IPS DF 6.9 (cell line): ENCODE results near the gene ZBED6.

ENCODE experiments used
- DNase-seq: peaks from one replicate; pipeline ENCODE4 v3.0.0-alpha.2; 2013; ENCODE audit warnings: low read depth, low spot score
- H3K27ac ChIP-seq: one replicate; pipeline ENCODE4 v1.5.1; 2013; ENCODE audit warnings: low read length, control low read depth
- H3K27me3 ChIP-seq: 2 replicates; pipeline ENCODE4 v1.6.1; 2013; ENCODE audit warnings: mild to moderate bottlenecking, low read length; ENCODE audit not compliant: control insufficient read depth, insufficient read depth
- H3K36me3 ChIP-seq: 2 replicates; pipeline ENCODE4 v1.6.1; 2013; ENCODE audit warnings: low read length; ENCODE audit not compliant: control insufficient read depth, insufficient read depth
- H3K4me1 ChIP-seq: 2 replicates; pipeline ENCODE4 v1.6.1; 2013; ENCODE audit warnings: low read length; ENCODE audit not compliant: control insufficient read depth, insufficient read depth
- H3K4me3 ChIP-seq: 2 replicates; pipeline ENCODE4 v1.5.1; 2013; ENCODE audit warnings: mild to moderate bottlenecking, low read length
- H3K9me3 ChIP-seq: 2 replicates; pipeline ENCODE4 v1.6.1; 2013; ENCODE audit warnings: low read length, inconsistent platforms; ENCODE audit not compliant: control insufficient read depth, insufficient read depth
- WGBS: extraction: QIAGEN DNeasy Blood & Tissue Kit; methylation state at CpG from one replicate; pipeline ENCODE4 v1.1.7; 2013; ENCODE audit warnings: mixed read lengths, missing lambda C conversion rate; ENCODE audit not compliant: insufficient read length, insufficient coverage; 5-methylcytosine and 5-hydroxymethylcytosine counted together

Gene ZBED6

DNA sequence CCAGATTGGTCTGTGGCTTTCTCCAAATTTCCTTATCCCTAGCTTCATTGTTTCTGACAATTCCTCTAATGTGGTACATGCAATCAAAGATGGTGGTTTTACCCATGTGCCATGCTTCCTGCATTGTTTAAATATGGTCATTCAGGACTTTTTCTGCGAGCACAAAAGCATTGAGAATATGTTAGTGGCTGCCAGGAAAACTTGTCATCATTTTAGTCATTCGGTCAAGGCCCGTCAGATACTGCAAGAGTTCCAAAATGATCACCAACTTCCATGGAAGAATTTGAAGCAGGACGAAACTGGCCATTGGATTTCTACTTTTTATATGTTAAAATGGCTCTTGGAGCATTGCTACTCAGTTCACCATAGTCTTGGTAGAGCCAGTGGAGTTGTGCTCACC lies 3.7 kb downstream of the ZBED6 start:
- no peak for DNase-seq
- Histone ChIP-seq H3K27me3 (no peaks in the 10 kb centered on the region), H3K27ac (no peak overlapping the region), H3K4me1 (peaks cover 2% of the 10 kb centered on the region; the same call in 1 of the 2 replicates), H3K4me3 (no peak overlapping the region), H3K36me3 (peaks cover 10% of the 10 kb centered on the region; the same call in 1 of the 2 replicates), H3K9me3 (no peaks in the 10 kb centered on the region; the same call in 1 of the 2 replicates)
- no CpG with 5 or more reads among the region's 4 CpGs for WGBS

DNA sequence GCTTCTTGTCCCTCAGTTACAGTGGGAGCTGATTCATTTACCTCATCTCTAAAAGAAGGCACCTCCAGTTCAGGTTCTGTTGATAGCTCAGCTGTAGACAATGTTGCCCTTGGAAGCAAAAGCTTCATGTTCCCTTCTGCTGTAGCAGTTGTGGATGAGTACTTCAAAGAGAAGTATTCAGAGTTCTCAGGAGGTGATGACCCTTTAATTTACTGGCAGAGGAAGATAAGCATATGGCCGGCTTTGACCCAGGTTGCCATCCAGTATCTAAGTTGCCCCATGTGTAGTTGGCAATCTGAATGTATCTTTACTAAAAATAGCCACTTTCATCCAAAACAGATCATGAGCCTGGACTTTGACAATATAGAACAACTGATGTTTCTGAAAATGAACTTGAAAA lies 4.5 kb downstream of the ZBED6 start:
- peaks cover 10% of the 10 kb centered on the region; the same call in 1 of the 2 replicates for H3K36me3 ChIP-seq
- no CpG with 5 or more reads among the region's 1 CpG for WGBS
- H3K4me1 ChIP-seq, result peaks cover 2% of the 10 kb centered on the region; the same call in 1 of the 2 replicates
- DNase-seq, result no peak
- H3K27me3 ChIP-seq, result no peaks in the 10 kb centered on the region
- no peaks in the 10 kb centered on the region; the same call in 1 of the 2 replicates for H3K9me3 ChIP-seq
- H3K4me3 ChIP-seq, result no peak overlapping the region
- H3K27ac ChIP-seq, result no peak overlapping the region

- no peak for DNase-seq
- peaks cover 9% of the 10 kb centered on the region; the same call in 1 of the 2 replicates for H3K36me3 ChIP-seq
- no CpG with 5 or more reads among the region's 7 CpGs for WGBS
- no peaks in the 10 kb centered on the region; the same call in 1 of the 2 replicates for H3K4me1 ChIP-seq
- no peaks in the 10 kb centered on the region for H3K27me3 ChIP-seq
- H3K9me3 ChIP-seq, result no peaks in the 10 kb centered on the region
- no peak overlapping the region for H3K27ac ChIP-seq
- H3K4me3 ChIP-seq, result no peak overlapping the region
Measured at GRCh38 chr1:203805689-203806088, 10.3 kb downstream of the ZBED6 start.

DNA sequence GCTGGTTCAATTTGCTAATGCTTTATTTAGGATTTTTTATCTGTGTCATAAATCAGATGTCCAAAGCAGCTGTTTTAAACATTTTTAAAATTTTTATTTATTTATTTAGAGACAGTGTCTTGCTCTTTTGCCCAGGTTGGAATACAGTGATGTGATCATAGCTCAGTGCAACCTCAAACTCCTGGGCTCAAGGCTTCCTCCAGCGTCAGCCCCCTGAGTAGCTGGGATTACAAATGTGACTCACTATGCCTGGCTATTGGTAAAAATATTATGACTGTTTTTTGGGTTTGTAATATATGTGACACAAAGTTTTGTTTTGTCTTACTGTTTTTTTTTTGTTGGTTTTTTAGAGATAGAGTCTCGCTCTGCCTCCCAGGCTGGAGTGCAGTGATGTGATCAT lies 11.8 kb downstream of the ZBED6 start:
- Histone ChIP-seq H3K4me3 (no peak overlapping the region), H3K27me3 (no peaks in the 10 kb centered on the region), H3K36me3 (peaks cover 9% of the 10 kb centered on the region; the same call in 1 of the 2 replicates), H3K27ac (no peak overlapping the region), H3K4me1 (no peaks in the 10 kb centered on the region; the same call in 1 of the 2 replicates), H3K9me3 (no peaks in the 10 kb centered on the region)
- DNase-seq, result no peak
- no CpG with 5 or more reads among the region's 2 CpGs for WGBS

DNA sequence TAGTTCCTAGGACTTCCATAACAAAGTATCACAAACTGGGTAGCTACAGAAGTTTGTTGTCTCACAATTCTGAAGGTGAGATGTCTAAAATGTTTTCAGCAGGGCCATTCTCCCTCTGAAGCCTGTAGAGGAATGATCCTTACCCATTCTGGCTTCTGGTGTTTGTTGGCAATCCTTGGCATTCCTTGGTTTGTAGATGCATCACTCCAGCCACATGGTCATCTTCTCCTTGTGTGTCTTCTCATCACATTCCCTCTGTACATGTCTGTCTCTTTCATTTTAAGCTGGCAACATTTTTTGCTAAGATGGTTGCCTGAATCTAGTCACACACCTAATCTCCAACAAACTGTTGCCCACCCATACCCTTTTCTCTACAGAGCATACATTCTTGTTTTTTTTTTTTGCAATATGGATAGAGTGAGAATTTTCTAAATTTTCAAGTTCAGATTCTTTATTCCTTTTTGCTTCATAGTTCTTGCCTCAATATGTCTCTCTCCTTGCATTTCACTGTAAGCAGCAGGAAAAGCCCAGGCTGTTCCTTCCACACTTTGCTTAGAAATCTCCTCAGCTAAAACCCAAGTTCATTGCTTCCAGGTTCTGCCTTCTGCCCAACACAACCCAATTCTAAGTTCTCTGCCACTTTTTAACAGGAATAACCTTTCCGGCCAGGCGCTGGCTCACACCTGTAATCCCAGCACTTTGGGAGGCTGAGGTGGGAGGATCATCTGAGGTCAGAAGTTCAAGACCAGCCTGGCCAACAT lies 18.3 kb downstream of the ZBED6 start:
- Histone ChIP-seq H3K27me3 (no peaks in the 10 kb centered on the region), H3K4me1 (no peaks in the 10 kb centered on the region; the same call in 1 of the 2 replicates), H3K4me3 (no peak overlapping the region), H3K36me3 (peaks cover 6% of the 10 kb centered on the region; the same call in 1 of the 2 replicates), H3K27ac (no peak overlapping the region), H3K9me3 (no peaks in the 10 kb centered on the region)
- no CpG with 5 or more reads among the region's 2 CpGs for WGBS
- DNase-seq, result no peak

GRCh38 chr1:203818399-203818798 lies 23.0 kb downstream of the ZBED6 start:
- H3K4me3 ChIP-seq, result no peak overlapping the region
- no CpG with 5 or more reads among the region's 6 CpGs for WGBS
- no peaks in the 10 kb centered on the region for H3K9me3 ChIP-seq
- peaks cover 26% of the 10 kb centered on the region; the same call in 1 of the 2 replicates for H3K36me3 ChIP-seq
- no peaks in the 10 kb centered on the region for H3K27me3 ChIP-seq
- H3K4me1 ChIP-seq, result no peaks in the 10 kb centered on the region
- no peak for DNase-seq
- H3K27ac ChIP-seq, result no peak overlapping the region

- no peak for DNase-seq
- Histone ChIP-seq H3K27ac (no peak overlapping the region), H3K9me3 (no peaks in the 10 kb centered on the region), H3K4me3 (no peak overlapping the region), H3K27me3 (no peaks in the 10 kb centered on the region), H3K36me3 (peaks cover 22% of the 10 kb centered on the region; the same call in 1 of the 2 replicates), H3K4me1 (no peaks in the 10 kb centered on the region)
- WGBS, result no CpG with 5 or more reads among the region's 1 CpG
Measured at GRCh38 chr1:203823306-203823705, 27.9 kb downstream of the ZBED6 start.

DNA sequence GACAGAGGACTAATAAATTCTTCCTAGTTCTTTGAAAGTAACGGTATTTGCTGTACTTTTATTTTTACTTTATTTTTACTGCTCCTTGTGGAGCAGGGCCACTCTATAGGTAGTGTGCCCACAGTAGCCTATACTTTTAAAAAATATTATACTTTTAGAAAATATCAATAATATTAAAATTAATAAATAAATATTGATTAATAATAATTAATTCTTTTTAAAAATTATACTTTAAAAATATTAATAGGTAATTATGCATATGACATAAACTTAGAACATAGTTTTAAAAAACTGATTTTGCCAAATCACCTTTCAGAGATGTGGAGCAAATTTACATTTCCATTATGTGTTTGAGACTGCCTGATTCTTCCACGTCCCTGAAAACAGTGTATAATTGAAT lies 30.8 kb downstream of the ZBED6 start:
- no CpG with 5 or more reads among the region's 2 CpGs for WGBS
- no peaks in the 10 kb centered on the region for H3K9me3 ChIP-seq
- no peak overlapping the region for H3K27ac ChIP-seq
- H3K4me1 ChIP-seq, result no peaks in the 10 kb centered on the region
- DNase-seq, result no peak
- H3K4me3 ChIP-seq, result no peak overlapping the region
- H3K36me3 ChIP-seq, result peaks cover 17% of the 10 kb centered on the region; the same call in 1 of the 2 replicates
- no peaks in the 10 kb centered on the region for H3K27me3 ChIP-seq

GRCh38 chr1:203828002-203828401 lies 32.6 kb downstream of the ZBED6 start:
- H3K36me3 ChIP-seq, result peaks cover 15% of the 10 kb centered on the region; the same call in 1 of the 2 replicates
- H3K4me3 ChIP-seq, result no peak overlapping the region
- H3K4me1 ChIP-seq, result no peaks in the 10 kb centered on the region
- WGBS, result 100% methylated on average over 1 of the region's 5 CpGs
- no peaks in the 10 kb centered on the region for H3K9me3 ChIP-seq
- no peak overlapping the region for H3K27ac ChIP-seq
- DNase-seq, result no peak
- H3K27me3 ChIP-seq, result no peaks in the 10 kb centered on the region

DNA sequence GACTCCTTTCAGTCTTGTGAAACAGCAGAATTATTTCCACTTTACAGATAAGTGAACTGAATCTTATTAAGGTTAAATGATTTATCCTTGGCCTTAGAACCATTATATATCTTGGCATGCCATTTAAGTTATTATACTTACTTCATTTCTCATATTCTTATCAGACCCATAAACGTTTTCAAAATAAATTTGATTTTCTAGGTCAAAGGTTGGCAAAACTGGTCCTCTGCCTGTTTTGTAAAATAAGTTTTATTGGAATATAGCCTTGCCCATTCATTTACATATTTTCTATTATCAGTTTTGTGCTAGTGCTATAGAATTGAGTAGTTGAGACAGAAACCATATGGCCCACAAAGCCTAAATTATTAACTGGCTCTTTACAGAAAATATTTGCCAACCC lies 33.1 kb downstream of the ZBED6 start:
- no peak for DNase-seq
- no peaks in the 10 kb centered on the region for H3K9me3 ChIP-seq
- WGBS, result no CpG with 5 or more reads among the region's 1 CpG
- H3K36me3 ChIP-seq, result peaks cover 11% of the 10 kb centered on the region; the same call in 1 of the 2 replicates
- H3K27me3 ChIP-seq, result no peaks in the 10 kb centered on the region
- H3K4me1 ChIP-seq, result no peaks in the 10 kb centered on the region
- H3K27ac ChIP-seq, result no peak overlapping the region
- no peak overlapping the region for H3K4me3 ChIP-seq
